SK-N-SH treated with all-trans-retinoic acid at 6 μM for 48 hours (cell line): Measurements from ENCODE around the gene SLC38A10.

Source experiments
- ATAC-seq: fragments of 200-7000 bp; cut with Tn5 transposase; 3 replicates; pipeline ENCODE4 v1.9.1; 2020; ENCODE audit warnings: mild to moderate bottlenecking, moderate library complexity
- ARNTL ChIP-seq: fragments of 450-650 bp; formaldehyde crosslinking; IDR thresholded peaks from 2 replicates; pipeline ENCODE4 v1.5.0; 2020; ENCODE audit warnings: low read depth, mild to moderate bottlenecking, moderate library complexity, borderline replicate concordance
- CREB5 ChIP-seq: fragments of 250-450 bp; sonication (Bioruptor Pico); IDR thresholded peaks from 2 replicates; pipeline ENCODE4 v1.5.1; 2020; ENCODE audit warnings: low read depth, mild to moderate bottlenecking, moderate library complexity
- CSDC2 ChIP-seq: fragments of 250-450 bp; sonication (Bioruptor Pico); IDR thresholded peaks from 2 replicates; pipeline ENCODE4 v1.5.0; 2020; ENCODE audit warnings: mild to moderate bottlenecking, moderate library complexity
- ESRRG ChIP-seq: fragments of 250-450 bp; sonication (Bioruptor Pico); IDR thresholded peaks from 2 replicates; pipeline ENCODE4 v1.6.1; 2021; ENCODE audit warnings: mild to moderate bottlenecking
- GLIS3 ChIP-seq: fragments of 250-450 bp; sonication (Bioruptor Pico); IDR thresholded peaks from 2 replicates; pipeline ENCODE4 v1.5.0; 2020; ENCODE audit warnings: mild to moderate bottlenecking, moderate library complexity
- ISL1 ChIP-seq: fragments of 250-450 bp; sonication (Bioruptor Pico); IDR thresholded peaks from 2 replicates; pipeline ENCODE4 v2.1.2; 2022; ENCODE audit warnings: mild to moderate bottlenecking, moderate library complexity
- OSR1 ChIP-seq: fragments of 250-450 bp; sonication (Bioruptor Pico); IDR thresholded peaks from 2 replicates; pipeline ENCODE4 v1.8.0; 2022; ENCODE audit warnings: moderate library complexity, mild to moderate bottlenecking, inconsistent platforms
- SNAI2 ChIP-seq: fragments of 250-450 bp; sonication (Bioruptor Pico); IDR thresholded peaks from 2 replicates; pipeline ENCODE4 v1.5.0; 2020; ENCODE audit warnings: mild to moderate bottlenecking, moderate library complexity
- TCF4 ChIP-seq: fragments of 250-450 bp; sonication (Bioruptor Pico); IDR thresholded peaks from 2 replicates; pipeline ENCODE4 v1.8.0; 2021; ENCODE audit warnings: mild to moderate bottlenecking, moderate library complexity, borderline replicate concordance
- TOX ChIP-seq: fragments of 250-450 bp; sonication (Bioruptor Pico); IDR thresholded peaks from 2 replicates; pipeline ENCODE4 v1.8.0; 2021; ENCODE audit warnings: mild to moderate bottlenecking, moderate library complexity, borderline replicate concordance
- ZC3H10 ChIP-seq: fragments of 250-450 bp; sonication (Bioruptor Pico); IDR thresholded peaks from 2 replicates; pipeline ENCODE4 v1.5.1; 2021; ENCODE audit warnings: mild to moderate bottlenecking, moderate library complexity
- ZFP3 ChIP-seq: fragments of 250-450 bp; sonication (Bioruptor Pico); IDR thresholded peaks from 2 replicates; pipeline ENCODE4 v1.5.0; 2020; ENCODE audit warnings: mild to moderate bottlenecking, moderate library complexity
- ZFP30 ChIP-seq: fragments of 450-650 bp; formaldehyde crosslinking; IDR thresholded peaks from 2 replicates; pipeline ENCODE4 v1.5.0; 2022; ENCODE audit warnings: mild to moderate bottlenecking, moderate library complexity
- ZNF565 ChIP-seq: fragments of 450-650 bp; formaldehyde crosslinking; conservative IDR thresholded peaks from 2 replicates; pipeline ENCODE4 v1.5.0; 2020; ENCODE audit warnings: low read depth, mild to moderate bottlenecking, moderate library complexity
- ZNF70 ChIP-seq: fragments of 450-650 bp; formaldehyde crosslinking; IDR thresholded peaks from 2 replicates; pipeline ENCODE4 v1.5.0; 2020; ENCODE audit warnings: mild to moderate bottlenecking, moderate library complexity
- ZNF8 ChIP-seq: fragments of 450-650 bp; formaldehyde crosslinking; IDR thresholded peaks from 2 replicates; pipeline ENCODE4 v1.5.0; 2020; ENCODE audit warnings: mild to moderate bottlenecking, moderate library complexity
- TF ChIP-seq, protein P1 (sequence below): fragments of 250-450 bp; sonication (Bioruptor Pico); IDR thresholded peaks from 2 replicates; pipeline ENCODE4 v1.5.0; 2020; ENCODE audit warnings: mild to moderate bottlenecking, moderate library complexity
- TF ChIP-seq, protein P2 (sequence below): fragments of 250-450 bp; sonication (Bioruptor Pico); IDR thresholded peaks from 2 replicates; pipeline ENCODE4 v1.8.0; 2020; ENCODE audit warnings: mild to moderate bottlenecking, moderate library complexity, borderline replicate concordance

The SLC38A10 gene

DNA sequence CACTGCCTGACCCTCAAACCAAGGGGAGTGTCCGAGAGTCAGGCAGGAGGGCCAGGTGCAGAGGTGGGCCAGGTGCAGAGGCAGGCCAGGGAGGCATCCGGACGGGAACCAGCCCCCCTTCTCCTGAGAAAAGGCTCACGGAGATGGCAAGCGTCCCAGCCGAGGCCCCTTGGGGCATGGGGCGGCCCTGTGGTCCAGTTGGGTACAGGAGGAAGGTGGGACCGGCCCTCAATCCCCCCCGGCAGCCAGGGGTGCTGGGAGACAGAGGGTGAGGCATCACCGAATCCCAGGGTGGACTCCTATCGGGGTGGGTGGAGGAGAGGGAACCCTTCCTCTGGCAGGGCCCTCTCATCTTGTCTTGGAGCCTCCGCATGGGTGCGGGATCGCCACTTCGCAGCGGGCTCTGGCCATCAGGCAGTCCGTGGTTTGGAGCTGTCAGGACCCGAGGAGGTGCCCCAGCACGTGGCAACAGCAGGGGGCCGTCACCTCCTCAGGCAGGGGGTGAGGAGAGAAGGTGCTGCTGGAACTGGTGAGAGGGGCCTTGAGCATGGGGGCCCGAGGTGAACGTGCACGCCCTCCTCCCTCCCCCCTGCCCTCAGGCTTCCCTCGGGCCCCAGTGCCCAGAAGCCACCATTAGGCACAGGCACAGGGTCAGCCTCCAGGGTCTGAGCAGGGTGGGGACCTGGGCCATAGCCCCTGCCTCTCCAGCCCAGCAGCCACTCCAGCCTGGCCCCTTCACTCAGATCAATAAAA, 38.7 kb upstream of the SLC38A10 start:
- TF ChIP-seq ESRRG (CRISPR knock-in tag): no peak
- no peak for TF ChIP-seq ZNF8 (CRISPR knock-in tag)
- no peak for TF ChIP-seq OSR1 (CRISPR knock-in tag)
- TF ChIP-seq CREB5 (CRISPR knock-in tag): no peak
- TF ChIP-seq ZC3H10 (CRISPR knock-in tag): no peak
- no peak for TF ChIP-seq TOX (CRISPR knock-in tag)
- no peak for TF ChIP-seq ZFP30 (CRISPR knock-in tag)
- TF ChIP-seq, protein P1, sequence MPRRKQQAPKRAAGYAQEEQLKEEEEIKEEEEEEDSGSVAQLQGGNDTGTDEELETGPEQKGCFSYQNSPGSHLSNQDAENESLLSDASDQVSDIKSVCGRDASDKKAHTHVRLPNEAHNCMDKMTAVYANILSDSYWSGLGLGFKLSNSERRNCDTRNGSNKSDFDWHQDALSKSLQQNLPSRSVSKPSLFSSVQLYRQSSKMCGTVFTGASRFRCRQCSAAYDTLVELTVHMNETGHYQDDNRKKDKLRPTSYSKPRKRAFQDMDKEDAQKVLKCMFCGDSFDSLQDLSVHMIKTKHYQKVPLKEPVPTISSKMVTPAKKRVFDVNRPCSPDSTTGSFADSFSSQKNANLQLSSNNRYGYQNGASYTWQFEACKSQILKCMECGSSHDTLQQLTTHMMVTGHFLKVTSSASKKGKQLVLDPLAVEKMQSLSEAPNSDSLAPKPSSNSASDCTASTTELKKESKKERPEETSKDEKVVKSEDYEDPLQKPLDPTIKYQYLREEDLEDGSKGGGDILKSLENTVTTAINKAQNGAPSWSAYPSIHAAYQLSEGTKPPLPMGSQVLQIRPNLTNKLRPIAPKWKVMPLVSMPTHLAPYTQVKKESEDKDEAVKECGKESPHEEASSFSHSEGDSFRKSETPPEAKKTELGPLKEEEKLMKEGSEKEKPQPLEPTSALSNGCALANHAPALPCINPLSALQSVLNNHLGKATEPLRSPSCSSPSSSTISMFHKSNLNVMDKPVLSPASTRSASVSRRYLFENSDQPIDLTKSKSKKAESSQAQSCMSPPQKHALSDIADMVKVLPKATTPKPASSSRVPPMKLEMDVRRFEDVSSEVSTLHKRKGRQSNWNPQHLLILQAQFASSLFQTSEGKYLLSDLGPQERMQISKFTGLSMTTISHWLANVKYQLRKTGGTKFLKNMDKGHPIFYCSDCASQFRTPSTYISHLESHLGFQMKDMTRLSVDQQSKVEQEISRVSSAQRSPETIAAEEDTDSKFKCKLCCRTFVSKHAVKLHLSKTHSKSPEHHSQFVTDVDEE (CRISPR knock-in tag): no peak
- TF ChIP-seq ZNF70: no peak
- no peak for TF ChIP-seq ISL1
- TF ChIP-seq, protein P2, sequence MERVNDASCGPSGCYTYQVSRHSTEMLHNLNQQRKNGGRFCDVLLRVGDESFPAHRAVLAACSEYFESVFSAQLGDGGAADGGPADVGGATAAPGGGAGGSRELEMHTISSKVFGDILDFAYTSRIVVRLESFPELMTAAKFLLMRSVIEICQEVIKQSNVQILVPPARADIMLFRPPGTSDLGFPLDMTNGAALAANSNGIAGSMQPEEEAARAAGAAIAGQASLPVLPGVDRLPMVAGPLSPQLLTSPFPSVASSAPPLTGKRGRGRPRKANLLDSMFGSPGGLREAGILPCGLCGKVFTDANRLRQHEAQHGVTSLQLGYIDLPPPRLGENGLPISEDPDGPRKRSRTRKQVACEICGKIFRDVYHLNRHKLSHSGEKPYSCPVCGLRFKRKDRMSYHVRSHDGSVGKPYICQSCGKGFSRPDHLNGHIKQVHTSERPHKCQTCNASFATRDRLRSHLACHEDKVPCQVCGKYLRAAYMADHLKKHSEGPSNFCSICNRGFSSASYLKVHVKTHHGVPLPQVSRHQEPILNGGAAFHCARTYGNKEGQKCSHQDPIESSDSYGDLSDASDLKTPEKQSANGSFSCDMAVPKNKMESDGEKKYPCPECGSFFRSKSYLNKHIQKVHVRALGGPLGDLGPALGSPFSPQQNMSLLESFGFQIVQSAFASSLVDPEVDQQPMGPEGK (CRISPR knock-in tag): no peak
- TF ChIP-seq SNAI2 (CRISPR knock-in tag): no peak
- no peak for TF ChIP-seq CSDC2 (CRISPR knock-in tag)
- TF ChIP-seq TCF4 (CRISPR knock-in tag): no peak
- no peak for ATAC-seq

DNA sequence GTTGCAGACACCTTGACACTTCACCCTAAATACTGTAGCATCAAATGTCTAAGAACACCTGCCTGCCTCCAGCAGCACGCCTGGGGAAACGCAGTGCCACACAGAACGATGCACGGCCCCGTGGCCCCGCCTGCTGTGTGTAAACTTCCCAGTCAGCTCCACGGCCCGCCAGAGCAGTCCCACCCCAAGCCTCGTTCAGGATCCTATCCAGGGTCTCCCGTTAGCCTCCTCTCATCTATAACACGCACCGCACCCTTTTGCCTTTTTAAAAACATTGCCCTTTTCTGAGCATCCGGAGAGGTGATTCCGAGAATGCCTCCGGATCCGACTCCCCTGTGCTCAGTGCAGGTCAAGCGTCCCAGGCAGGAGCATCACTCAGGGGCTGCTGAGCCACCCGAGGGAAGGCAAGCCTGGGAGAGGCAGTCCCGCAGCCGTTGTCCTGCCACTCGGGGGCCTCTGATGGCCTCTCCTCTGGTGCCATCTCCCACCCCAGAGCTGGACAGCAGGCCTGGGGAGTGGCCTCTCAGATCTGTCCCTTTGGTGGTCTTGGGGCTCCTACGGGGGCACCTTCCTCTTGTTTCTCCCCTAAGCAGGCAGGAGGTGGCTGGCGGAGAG, 37.9 kb upstream of the SLC38A10 start:
- TF ChIP-seq ZFP3 (CRISPR knock-in tag) (no peak), ESRRG (CRISPR knock-in tag) (no peak), ZC3H10 (CRISPR knock-in tag) (no peak), CSDC2 (CRISPR knock-in tag) (no peak)
- ATAC-seq: no peak

GRCh38 chr17:81332118-81332834, 37.2 kb upstream of the SLC38A10 start:
- TF ChIP-seq GLIS3 (CRISPR knock-in tag) (no peak), ZNF8 (CRISPR knock-in tag) (no peak), ZNF565 (CRISPR knock-in tag) (no peak), ARNTL (no peak), ZFP30 (CRISPR knock-in tag) (no peak), ESRRG (CRISPR knock-in tag) (no peak)
- TF ChIP-seq, protein P1 (CRISPR knock-in tag): no peak
- no peak for ATAC-seq
